GM18502 (cell line): Measurements from ENCODE around the gene FMNL2.
"Not testable (repeated sequence)": the region's sequence is repeated elsewhere in the genome, so short reads cannot be mapped to it uniquely, and the experiment has no call there.

Experiments used
- ATAC-seq: cut with Tn5 transposase; IDR thresholded peaks from one replicate; pipeline ENCODE4 v1.9.1; 2021; ENCODE audit warnings: mild to moderate bottlenecking; ENCODE audit not compliant: unreplicated experiment, poor library complexity

Gene FMNL2

DNA sequence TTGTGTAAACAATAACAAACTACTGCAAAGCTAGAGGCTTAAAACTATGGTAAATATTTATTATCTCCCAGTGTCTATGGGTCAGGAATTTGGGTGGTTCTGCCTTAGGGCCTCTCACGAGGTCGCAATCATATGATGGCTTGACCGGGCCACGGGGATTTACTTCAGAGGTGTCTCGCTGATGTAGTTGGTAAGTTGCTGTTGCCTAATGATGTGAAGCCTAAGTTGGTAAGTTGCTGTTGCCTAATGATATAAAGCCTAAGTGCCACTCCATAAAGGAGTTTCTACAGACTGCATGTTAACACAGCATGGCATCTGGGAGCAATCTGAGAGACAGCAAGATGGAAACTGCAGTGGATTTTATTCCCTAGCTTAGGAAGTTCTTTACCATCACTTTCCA lies 35.8 kb downstream of the FMNL2 start:
- no peak for ATAC-seq

DNA sequence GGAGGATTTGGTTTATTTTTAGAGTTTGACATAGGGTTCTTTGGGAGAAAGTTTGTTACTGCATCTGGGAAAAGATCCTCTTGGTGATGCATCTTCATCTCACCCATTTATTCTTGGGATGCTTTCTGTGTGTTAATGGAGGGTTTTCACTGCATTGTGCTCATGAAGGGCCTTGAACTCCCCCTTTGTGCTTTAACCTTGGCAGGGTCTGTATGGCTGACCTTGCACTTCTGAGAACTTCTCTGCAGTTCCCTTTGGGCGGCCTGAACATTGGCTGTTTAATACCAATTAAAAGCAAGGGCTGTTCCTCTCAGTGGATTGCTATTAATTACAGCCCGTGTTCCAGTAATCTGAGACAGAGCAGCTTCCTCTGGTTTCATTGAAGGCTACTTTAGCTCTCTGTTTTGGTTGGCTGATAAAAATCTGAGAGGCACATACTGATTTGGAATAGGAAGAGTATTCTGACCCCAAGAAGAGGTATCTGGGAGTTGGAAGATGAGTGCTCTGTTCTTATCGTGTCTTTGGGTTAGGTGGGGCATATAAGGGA lies 37.5 kb downstream of the FMNL2 start:
- ATAC-seq = no peak

DNA sequence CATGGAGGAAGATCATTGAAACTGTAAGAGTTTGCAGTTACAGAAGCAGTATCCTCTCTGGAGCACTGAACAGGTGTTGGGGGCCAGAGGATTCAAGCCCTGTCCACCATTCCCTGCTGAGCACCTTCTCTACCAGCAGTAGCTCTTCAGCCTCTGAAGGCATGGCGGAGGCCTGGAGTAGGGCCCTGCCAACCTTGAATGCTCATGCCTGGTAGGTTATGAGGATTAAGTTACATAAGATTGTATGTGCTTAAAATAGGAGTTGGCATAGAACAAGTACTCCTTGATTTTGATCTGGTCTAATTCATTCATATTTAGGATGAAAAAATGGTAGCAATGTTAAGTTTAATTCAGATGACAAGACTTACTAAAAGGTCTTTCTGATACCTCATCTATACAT lies 40.2 kb downstream of the FMNL2 start:
- ATAC-seq = no peak

- ATAC-seq = no peak
These were observed 41.4 kb downstream of the FMNL2 start for GRCh38 chr2:152376385-152376784.

GRCh38 chr2:152376968-152377367 lies 42.0 kb downstream of the FMNL2 start:
- no peak for ATAC-seq

GRCh38 chr2:152379089-152379488 lies 44.1 kb downstream of the FMNL2 start:
- ATAC-seq = no peak

DNA sequence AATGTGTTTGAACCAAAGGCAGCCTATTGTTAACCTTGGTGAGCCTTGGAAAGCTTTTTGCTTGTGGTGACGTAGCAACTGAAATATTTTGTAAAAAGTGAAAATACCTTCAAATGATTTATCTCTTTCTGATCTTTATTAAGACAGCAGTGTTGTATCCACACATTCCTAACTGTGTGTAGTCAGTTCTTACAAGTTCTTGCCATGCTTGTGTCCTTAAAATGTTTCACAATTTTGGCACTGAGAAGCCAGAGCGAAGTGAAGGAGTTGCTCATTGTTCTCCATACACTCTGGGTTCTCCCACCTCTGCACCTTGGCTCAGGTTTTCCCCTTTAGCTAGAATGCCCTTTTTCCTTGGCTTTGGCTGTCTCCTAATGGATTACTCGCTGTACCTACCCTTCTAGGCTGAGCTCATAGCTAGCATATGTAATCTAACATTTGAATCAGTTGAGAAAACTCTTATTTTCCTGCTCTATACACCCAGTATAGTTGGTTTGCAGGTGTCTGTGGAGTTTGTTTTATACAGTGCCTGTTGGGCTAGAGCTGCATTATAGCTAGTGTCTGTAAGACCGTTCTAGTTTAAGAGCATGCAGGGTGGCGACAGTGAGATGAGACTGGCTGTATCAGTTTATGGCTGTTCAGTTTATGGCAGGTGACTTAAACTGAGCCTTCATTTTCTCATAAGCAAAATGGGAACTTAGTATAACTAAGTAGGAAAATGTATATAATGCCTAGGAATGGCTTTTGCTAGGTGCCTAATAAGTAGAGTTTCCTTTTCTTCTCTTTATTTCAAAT lies 45.5 kb downstream of the FMNL2 start:
- ATAC-seq = no peak

GRCh38 chr2:152383702-152384101 lies 48.7 kb downstream of the FMNL2 start:
- no peak for ATAC-seq

DNA sequence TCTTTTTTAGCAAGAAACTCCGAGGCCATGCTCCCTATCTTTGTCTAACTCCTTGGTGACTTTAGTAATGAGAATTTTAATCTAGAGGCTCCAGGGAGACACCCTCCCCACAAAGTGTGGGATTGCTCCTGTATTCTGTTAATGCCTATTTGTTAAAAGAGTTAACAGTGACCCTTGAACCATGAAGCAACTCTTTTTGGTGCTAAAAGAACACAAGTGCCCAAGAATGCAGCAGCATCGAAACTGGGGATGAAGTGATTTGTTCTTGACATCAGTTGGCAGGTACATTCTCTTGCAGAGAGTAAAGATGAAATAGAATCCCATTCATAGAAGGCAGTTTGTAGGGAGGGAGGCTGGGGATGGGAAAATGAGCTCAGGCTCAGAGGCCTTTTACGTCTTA lies 50.0 kb downstream of the FMNL2 start:
- no peak for ATAC-seq

DNA sequence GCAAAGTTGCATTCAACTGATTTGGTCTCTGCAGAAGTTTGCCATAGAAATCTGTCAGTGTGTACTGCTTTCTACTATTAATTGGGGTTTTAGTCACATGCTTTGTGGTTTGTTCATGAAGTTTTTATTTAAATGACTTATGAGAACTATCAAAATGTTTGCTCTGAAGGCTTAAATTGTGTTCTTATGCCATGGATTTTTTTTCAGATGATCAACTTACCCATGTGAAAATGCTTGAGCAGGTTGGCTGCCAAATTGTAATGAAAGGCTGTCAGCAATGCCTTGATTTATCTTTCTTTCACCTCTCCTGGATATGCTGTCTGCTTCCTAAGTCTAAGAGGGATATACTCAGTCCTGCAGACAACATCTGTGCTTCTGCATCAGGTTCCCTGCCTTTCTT lies 50.7 kb downstream of the FMNL2 start:
- ATAC-seq = no peak

DNA sequence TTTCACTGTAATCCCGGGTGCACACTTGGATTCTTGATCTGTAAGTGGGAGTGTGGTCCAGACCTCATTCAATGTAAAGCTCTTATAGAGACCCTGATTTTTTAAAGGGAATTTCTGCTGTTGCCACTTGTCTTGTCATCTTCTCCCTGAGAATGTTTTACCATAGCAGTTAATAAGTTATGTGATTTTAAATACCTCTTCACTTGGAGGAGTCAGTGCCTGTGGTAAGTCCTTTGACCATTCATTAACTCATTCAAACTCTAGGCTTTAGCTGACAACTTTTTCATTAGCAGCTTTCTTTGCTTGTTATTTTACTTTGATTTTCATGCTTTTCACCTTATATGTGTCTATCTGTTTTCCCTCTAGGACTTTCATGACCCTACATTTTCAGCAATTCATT lies 51.3 kb downstream of the FMNL2 start:
- no peak for ATAC-seq

- no peak for ATAC-seq
These were observed 52.1 kb downstream of the FMNL2 start for GRCh38 chr2:152387041-152387440.

DNA sequence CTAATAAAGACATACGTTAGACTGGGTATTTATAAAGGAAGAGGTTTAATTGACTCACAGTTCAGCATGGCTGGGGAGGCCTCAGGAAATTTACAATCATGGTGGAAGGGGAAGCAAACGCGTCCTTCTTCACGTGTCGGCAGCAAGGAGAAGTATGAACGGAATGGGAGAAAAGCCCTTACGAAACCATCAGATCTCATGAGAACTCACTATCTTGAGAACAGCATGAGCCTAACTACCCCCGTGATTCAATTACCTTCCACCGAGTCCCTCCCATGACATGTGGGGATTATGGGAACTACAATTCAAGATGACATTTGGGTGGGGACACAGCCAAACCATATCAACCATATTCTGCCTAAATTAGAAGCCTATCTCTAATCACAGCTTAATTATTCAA lies 53.3 kb downstream of the FMNL2 start:
- ATAC-seq = not testable (repeated sequence)

GRCh38 chr2:152389483-152389882 lies 54.5 kb downstream of the FMNL2 start:
- no peak for ATAC-seq

GRCh38 chr2:152390837-152391236 lies 55.9 kb downstream of the FMNL2 start:
- ATAC-seq = no peak

DNA sequence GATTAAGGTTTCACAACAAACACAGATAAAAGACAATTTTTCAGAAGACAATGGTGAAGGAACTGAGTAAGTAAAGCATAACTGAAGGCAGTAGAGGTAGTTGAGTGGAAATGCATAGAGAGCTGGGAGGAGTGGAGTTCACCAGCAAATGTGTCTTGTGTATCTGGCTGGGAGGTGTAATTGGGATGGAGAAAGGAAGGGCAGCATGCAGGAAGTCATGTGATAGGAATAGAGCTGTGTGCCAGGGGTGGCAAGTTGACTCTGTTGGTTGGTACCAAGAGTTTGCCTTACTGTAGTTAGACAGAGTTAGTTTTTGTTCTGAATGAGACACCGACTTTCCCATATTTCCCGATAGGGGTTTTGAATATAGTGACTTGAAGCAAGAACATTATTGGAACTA lies 56.3 kb downstream of the FMNL2 start:
- ATAC-seq = no peak

GRCh38 chr2:152393377-152393776 lies 58.4 kb downstream of the FMNL2 start:
- ATAC-seq = no peak

DNA sequence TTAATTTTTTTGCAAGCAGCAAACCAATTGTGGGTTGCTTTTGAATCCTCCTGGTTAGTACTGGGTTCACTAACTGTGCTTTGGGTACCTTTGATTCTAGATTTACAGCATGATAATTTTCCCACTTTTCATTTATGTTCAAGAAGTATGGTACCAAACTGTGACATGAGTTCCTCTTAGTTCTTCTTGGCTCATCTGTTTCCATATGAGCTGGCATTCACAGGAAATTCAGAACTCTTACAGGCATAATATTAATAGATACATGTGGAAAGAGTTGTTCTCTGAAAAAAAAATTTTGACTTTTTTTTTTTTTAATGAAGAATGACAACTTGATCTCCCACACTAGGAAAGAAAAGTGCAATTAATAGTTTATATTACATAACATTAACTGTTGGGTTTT lies 59.4 kb downstream of the FMNL2 start:
- no peak for ATAC-seq

GRCh38 chr2:152395103-152395502 lies 60.1 kb downstream of the FMNL2 start:
- no peak for ATAC-seq

GRCh38 chr2:152395572-152395971 lies 60.6 kb downstream of the FMNL2 start:
- no peak for ATAC-seq

DNA sequence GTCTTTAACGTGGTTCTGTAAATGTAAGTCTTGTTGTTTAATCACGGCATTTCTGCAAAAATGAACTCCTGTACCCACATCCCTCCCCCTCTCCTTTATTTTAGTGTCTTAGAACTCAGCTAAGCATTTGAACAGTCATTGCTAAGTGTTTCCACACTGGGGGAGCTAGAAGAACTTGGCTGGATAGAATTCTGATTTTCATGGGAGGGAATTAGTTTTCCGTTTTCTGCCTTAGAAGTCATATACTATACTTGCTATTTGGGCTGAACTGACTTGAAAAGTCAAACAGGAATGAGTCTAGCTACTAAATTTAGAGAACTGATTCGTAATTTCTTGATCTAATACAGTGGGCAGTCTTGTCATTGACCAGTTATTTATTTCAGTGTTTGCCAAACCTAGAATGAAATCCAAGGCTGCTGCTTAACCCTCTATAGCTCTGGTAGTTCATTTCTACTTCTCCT lies 61.1 kb downstream of the FMNL2 start:
- no peak for ATAC-seq

DNA sequence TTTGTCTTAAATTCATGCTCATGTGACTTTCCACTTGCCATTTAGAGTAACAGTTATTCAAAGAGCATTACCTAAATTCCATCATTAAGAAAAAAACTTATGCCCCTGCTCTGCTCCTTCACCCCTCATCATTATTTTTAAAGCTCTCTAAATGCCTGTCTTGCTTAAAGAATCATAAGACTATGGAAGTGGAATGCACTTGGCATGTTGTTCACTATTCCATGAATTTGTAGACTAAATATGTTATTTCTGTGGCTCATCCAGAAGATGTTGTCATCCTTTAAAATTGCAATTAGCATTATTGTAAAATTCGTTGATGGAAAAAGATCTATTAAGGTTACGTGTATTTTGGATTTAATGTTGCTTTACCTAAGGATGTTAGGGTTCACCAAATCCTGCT lies 61.8 kb downstream of the FMNL2 start:
- ATAC-seq = no peak
